H1 (cell line): Measurements from ENCODE around the gene FAM227B. TPM values are rescaled to one million over a fixed set of nuclear protein-coding genes. Genes with fewer than 3 reads are reported as not detected.

ENCODE experiments used
- SRF ChIP-seq: IDR thresholded peaks from 2 replicates; pipeline ENCODE4 v1.6.1; 2011; ENCODE audit warnings: mild to moderate bottlenecking, low read depth, low read length, moderate library complexity
- polyA plus RNA-seq, 7 experiments: library from polyadenylated mRNA; depleted of rRNA in 3 of 7; stranded (reverse) in 5 of 7; unstranded in 2 of 7; fragments of >200 nt in 5 of 7; fragments of 200-250 nt in 2 of 7; gene quantifications; 1 replicate in 5 of 7; 2 replicates in 1 of 7; 4 replicates in 1 of 7; pipeline versions ENCODE4 v1.2.1 to v1.2.3, GENCODE V29; 2011 to 2013; ENCODE audit warnings: missing spikeins in 2 of 7, mixed read lengths in 2 of 7
- total RNA-seq: library from RNA; stranded (reverse); fragmentation: NEBNext Ultra II Directional; extraction: Animal tissue kit (Norgen Biotek cat#: 25700); gene quantifications from 2 replicates; pipeline ENCODE4 v1.2.1, GENCODE V29; 2021
- TF ChIP-seq, protein P1 (sequence below): fragments of 300-600 bp; sonication (generic); IDR thresholded peaks from 2 replicates; pipeline ENCODE4 v1.7.1; 2012; ENCODE audit warnings: low read length, moderate library complexity, mild to moderate bottlenecking, inconsistent platforms; ENCODE audit not compliant: insufficient replicate concordance

Gene FAM227B
- total and polyA plus RNA-seq, 2 of the 8 experiments (the other 6 are each of a cell fraction or from before 2014, with no cell fraction given), result 4.0 to 6.5 TPM

- TF ChIP-seq, protein P1, sequence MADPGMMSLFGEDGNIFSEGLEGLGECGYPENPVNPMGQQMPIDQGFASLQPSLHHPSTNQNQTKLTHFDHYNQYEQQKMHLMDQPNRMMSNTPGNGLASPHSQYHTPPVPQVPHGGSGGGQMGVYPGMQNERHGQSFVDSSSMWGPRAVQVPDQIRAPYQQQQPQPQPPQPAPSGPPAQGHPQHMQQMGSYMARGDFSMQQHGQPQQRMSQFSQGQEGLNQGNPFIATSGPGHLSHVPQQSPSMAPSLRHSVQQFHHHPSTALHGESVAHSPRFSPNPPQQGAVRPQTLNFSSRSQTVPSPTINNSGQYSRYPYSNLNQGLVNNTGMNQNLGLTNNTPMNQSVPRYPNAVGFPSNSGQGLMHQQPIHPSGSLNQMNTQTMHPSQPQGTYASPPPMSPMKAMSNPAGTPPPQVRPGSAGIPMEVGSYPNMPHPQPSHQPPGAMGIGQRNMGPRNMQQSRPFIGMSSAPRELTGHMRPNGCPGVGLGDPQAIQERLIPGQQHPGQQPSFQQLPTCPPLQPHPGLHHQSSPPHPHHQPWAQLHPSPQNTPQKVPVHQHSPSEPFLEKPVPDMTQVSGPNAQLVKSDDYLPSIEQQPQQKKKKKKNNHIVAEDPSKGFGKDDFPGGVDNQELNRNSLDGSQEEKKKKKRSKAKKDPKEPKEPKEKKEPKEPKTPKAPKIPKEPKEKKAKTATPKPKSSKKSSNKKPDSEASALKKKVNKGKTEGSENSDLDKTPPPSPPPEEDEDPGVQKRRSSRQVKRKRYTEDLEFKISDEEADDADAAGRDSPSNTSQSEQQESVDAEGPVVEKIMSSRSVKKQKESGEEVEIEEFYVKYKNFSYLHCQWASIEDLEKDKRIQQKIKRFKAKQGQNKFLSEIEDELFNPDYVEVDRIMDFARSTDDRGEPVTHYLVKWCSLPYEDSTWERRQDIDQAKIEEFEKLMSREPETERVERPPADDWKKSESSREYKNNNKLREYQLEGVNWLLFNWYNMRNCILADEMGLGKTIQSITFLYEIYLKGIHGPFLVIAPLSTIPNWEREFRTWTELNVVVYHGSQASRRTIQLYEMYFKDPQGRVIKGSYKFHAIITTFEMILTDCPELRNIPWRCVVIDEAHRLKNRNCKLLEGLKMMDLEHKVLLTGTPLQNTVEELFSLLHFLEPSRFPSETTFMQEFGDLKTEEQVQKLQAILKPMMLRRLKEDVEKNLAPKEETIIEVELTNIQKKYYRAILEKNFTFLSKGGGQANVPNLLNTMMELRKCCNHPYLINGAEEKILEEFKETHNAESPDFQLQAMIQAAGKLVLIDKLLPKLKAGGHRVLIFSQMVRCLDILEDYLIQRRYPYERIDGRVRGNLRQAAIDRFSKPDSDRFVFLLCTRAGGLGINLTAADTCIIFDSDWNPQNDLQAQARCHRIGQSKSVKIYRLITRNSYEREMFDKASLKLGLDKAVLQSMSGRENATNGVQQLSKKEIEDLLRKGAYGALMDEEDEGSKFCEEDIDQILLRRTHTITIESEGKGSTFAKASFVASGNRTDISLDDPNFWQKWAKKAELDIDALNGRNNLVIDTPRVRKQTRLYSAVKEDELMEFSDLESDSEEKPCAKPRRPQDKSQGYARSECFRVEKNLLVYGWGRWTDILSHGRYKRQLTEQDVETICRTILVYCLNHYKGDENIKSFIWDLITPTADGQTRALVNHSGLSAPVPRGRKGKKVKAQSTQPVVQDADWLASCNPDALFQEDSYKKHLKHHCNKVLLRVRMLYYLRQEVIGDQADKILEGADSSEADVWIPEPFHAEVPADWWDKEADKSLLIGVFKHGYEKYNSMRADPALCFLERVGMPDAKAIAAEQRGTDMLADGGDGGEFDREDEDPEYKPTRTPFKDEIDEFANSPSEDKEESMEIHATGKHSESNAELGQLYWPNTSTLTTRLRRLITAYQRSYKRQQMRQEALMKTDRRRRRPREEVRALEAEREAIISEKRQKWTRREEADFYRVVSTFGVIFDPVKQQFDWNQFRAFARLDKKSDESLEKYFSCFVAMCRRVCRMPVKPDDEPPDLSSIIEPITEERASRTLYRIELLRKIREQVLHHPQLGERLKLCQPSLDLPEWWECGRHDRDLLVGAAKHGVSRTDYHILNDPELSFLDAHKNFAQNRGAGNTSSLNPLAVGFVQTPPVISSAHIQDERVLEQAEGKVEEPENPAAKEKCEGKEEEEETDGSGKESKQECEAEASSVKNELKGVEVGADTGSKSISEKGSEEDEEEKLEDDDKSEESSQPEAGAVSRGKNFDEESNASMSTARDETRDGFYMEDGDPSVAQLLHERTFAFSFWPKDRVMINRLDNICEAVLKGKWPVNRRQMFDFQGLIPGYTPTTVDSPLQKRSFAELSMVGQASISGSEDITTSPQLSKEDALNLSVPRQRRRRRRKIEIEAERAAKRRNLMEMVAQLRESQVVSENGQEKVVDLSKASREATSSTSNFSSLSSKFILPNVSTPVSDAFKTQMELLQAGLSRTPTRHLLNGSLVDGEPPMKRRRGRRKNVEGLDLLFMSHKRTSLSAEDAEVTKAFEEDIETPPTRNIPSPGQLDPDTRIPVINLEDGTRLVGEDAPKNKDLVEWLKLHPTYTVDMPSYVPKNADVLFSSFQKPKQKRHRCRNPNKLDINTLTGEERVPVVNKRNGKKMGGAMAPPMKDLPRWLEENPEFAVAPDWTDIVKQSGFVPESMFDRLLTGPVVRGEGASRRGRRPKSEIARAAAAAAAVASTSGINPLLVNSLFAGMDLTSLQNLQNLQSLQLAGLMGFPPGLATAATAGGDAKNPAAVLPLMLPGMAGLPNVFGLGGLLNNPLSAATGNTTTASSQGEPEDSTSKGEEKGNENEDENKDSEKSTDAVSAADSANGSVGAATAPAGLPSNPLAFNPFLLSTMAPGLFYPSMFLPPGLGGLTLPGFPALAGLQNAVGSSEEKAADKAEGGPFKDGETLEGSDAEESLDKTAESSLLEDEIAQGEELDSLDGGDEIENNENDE, result no peak
- no peak for TF ChIP-seq SRF
Observed at GRCh38 chr15:49605588-49605987, 15.0 kb downstream of the FAM227B start (continued).
